Measurements from ENCODE around the gene LGMN.
"Not testable (repeated sequence)": the region's sequence is repeated elsewhere in the genome, so short reads cannot be mapped to it uniquely, and the experiment has no call there.

The LGMN gene

GRCh38 chr14:92748259-92749016, at the start of gene LGMN:
TSS of gene LGMN (minus strand) at chr14:92748627. CDS start at chr14:92732786, 15,841 bp downstream.
- in situ Hi-C loops (cut with MboI; ENCODE audit: low sequenced_read_pairs) = no loop called here

GRCh38 chr14:92794961-92795360, 46.5 kb upstream of the LGMN start:
- in situ Hi-C loops (cut with MboI; ENCODE audit: low sequenced_read_pairs) = no loop called here

DNA sequence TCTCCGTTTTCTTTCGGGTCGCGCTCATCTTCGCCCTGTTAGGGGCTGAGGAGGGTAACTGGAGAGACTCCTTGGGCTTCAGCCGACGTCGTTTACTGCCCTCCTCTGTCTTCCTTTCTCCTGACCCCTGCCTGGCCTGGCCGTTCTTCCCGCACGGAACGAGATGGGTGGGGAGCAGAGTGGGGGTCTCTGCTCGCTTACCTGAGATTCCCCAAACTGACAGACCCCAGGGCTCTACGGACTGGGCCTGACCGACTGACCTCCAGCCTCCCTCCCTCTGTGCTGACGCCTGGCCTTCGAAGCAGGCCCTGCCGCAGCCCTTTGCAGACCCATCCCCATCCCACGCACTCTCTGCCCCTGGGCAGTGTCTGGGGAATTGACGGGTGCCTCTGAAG, 46.1 kb upstream of the LGMN start:
- in situ Hi-C loops (cut with MboI; ENCODE audit: low sequenced_read_pairs) = no loop called here

DNA sequence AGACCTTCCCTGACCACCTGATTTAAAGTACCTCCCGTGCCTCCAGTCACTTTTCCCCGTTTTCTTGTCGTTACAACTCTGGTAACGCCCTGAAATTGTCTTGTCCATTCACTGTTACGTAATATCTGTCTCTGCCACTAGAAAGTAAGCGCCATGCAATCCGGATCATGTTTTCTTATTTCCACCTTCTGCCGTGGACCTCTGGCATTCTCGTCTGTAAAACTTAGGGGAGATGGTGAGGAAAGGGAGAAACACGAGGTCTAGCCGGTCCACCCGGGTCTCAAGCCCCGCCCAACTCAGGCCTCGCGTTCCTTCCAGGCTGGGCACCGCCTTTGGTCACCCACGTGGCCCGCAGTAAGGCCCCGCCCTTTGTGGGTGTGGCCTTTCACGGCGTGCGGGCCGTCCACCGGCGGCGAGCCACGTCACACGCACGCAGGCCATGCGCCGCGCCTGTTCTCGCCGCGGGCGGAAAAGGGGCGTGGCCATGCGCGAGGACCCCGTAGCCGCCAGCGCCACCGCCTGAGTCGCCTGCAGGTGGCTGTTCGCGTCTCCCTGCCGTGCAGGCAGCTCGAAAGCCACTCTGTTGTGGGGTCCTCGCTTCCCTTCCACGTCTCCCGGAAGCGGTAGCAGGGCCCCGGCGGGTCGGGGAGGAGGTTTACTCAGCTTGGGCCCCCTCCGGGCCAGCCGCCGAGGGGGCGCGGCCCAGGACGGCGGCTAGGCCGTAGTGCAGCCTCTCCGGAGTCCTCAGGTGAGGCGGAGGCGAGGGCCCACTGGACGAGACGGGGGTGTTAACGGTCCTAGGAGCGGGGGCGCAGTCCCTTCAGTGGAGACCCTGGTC, 45.5 kb upstream of the LGMN start, which contains the start of gene GOLGA5:
Gene GOLGA5, plus strand, starts transcription at position 597 of the 838 bp plus-strand sequence. CDS start 3,133 bp downstream, outside the sequence.
- in situ Hi-C loops (cut with MboI; ENCODE audit: low sequenced_read_pairs) = no loop called here

GRCh38 chr14:92792885-92793284, 44.5 kb upstream of the LGMN start:
- in situ Hi-C loops (cut with MboI; ENCODE audit: low sequenced_read_pairs) = no loop called here

DNA sequence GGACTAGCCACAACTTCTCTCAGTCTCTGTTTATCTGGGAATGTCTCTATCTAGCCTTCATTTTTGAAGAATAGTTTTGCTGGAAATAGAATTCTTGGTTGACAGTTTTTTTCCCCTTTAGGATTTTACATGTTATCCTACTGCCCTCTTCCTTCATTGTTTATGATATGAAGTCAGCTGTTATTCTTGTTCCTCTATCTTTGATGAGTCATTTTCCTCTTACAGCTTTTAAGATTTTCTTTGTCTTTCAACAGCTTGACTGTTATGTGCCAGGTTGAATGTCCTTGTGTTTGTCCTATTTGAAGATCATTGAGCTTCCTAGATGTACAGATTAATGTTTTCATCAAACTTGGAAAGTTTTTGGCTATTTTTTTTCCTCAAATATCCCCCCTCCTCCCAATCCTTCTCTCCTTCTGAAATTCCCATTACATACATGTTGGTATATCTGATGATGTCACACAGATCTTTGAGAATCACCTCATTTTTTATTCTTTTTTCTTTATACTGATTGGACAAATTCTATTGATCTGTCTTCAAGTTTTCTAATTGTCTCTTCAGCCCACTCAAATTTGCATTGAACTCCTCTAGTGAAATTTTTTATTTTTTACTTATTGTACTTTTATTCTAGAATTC, 41.1 kb upstream of the LGMN start:
- in situ Hi-C loops (cut with MboI; ENCODE audit: low sequenced_read_pairs) = no loop called here

- in situ Hi-C loops (cut with MboI; ENCODE audit: low sequenced_read_pairs) = no loop called here
Observed at GRCh38 chr14:92787554-92787953, 39.1 kb upstream of the LGMN start.

DNA sequence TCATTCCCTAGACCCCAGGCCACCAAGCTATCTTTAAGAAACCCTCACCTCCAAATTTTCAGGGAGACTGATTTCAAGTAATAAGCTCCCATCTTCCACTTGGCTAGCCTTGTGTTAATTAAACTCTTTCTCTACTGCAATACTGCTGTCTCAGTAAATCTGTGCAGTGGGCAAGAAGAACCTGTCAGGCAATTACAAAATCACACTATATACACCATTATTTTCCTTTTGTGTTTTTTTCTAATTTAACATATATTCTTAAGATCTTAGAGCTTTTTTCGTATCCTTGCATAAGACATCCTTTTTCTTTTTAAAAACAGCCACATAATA, 38.0 kb upstream of the LGMN start:
- in situ Hi-C loops (cut with MboI; ENCODE audit: low sequenced_read_pairs) = no loop called here

DNA sequence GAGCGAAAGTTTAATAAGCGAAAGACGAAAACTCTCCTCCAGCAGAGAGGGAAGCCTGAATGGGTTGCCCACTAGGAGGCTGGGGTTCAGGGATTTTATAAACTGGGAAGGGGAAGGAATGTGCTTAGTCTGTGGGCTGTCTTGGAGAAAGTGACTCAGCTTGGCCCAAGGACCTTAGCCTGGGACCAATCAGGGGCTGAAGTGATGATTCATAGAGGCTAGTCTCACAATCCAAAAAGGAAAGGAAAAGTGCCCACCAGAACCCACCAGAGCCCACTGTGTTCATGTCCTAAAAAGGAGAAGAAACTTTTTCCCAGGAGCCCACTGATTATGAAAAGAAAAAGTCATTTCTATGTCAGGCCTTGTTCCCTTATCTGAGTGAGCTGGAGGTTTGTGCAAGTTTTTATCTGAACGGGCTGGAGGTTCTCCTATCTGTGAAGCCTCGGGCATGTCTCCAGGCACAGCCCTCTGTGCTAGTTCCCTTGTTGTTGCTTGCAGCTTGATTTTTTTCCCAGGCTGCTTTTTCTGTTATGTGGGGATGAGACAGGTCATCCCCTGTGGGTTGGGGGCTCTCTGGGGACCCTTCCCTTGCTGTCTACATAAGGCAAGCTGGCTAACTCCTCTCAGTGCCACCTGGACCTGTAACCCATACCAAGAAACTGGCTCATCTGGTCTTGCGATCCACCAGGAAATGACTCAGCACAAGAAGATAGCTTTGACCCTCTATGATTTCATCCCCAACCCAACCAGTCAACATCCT, 37.4 kb upstream of the LGMN start:
- in situ Hi-C loops (cut with MboI; ENCODE audit: low sequenced_read_pairs) = no loop called here

- in situ Hi-C loops (cut with MboI; ENCODE audit: low sequenced_read_pairs) = no loop called here
Observed at GRCh38 chr14:92783813-92784431, 35.5 kb upstream of the LGMN start.

- in situ Hi-C loops (cut with MboI; ENCODE audit: low sequenced_read_pairs) = no loop called here
Observed at GRCh38 chr14:92781350-92781749, 32.9 kb upstream of the LGMN start.

- in situ Hi-C loops (cut with MboI; ENCODE audit: low sequenced_read_pairs) = no loop called here
Observed at GRCh38 chr14:92780444-92781232, 32.2 kb upstream of the LGMN start.

GRCh38 chr14:92778868-92779565, 30.6 kb upstream of the LGMN start:
- in situ Hi-C loops (cut with MboI; ENCODE audit: low sequenced_read_pairs) = loop anchor here (10.0 kb wide), 1 partner anchor 64 kb away; no protein-coding TSS in a partner anchor

DNA sequence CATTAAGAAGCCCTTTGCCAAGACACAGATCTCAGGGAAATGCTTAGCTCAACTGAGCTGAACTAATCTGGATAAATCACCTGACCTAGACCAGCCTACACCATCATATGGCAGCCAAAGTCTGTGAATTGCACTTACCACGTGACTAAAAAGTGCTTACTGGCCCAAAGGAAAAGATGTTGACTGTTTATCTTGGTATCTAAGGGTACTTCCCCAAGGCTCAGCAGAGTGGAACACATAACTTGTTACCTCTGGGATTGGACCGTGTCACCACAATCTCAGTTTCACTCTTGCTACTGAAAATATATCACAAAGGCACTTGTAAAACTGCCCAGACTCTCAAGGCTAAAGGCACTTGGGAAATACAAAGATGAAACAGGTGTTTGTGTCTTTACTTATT, 26.9 kb upstream of the LGMN start:
- in situ Hi-C loops (cut with MboI; ENCODE audit: low sequenced_read_pairs) = loop anchor here (10.0 kb wide), 1 partner anchor 60 kb away; no protein-coding TSS in a partner anchor

GRCh38 chr14:92774572-92774971, 26.1 kb upstream of the LGMN start:
- in situ Hi-C loops (cut with MboI; ENCODE audit: low sequenced_read_pairs) = loop anchor here (10.0 kb wide), 1 partner anchor 60 kb away; no protein-coding TSS in a partner anchor

- in situ Hi-C loops (cut with MboI; ENCODE audit: low sequenced_read_pairs) = loop anchor here (10.0 kb wide), 1 partner anchor 56 kb away; no protein-coding TSS in a partner anchor
Observed at GRCh38 chr14:92770484-92770883, 22.1 kb upstream of the LGMN start.

GRCh38 chr14:92768795-92769194, 20.4 kb upstream of the LGMN start:
- in situ Hi-C loops (cut with MboI; ENCODE audit: low sequenced_read_pairs) = no loop called here

GRCh38 chr14:92768236-92768635, 19.8 kb upstream of the LGMN start:
- in situ Hi-C loops (cut with MboI; ENCODE audit: low sequenced_read_pairs) = not testable (repeated sequence)
